HEK293T (cell line): ENCODE data around the gene BRD2.

Experiments
- CTCF ChIA-PET: fragments of 350-600 bp; formaldehyde crosslinking; extraction: SDS; loops from one replicate; lab custom pipeline; 2021; ENCODE audit warnings: antibody characterized with exemption, inconsistent platforms; lab: Yijun Ruan, JAX
- POLR2A ChIA-PET: fragments of 350-600 bp; formaldehyde crosslinking; extraction: SDS; loops from one replicate; lab custom pipeline; 2020; ENCODE audit warnings: antibody characterized with exemption, inconsistent platforms; lab: Yijun Ruan, JAX
- DNase-seq: peaks from one replicate; pipeline ENCODE4 v3.0.0; 2012; ENCODE audit warnings: mixed read lengths; ENCODE audit errors: extremely low spot score
- ARNT ChIP-seq: fragments of 450-650 bp; IDR thresholded peaks from 2 replicates; pipeline ENCODE4 v1.6.1; 2017; ENCODE audit warnings: mild to moderate bottlenecking
- BHLHE40 ChIP-seq: fragments of 450-650 bp; IDR thresholded peaks from 2 replicates; pipeline ENCODE4 v1.6.1; 2016; ENCODE audit warnings: mild to moderate bottlenecking, moderate library complexity, borderline replicate concordance
- CTBP1 ChIP-seq: fragments of 450-650 bp; IDR thresholded peaks from 2 replicates; pipeline ENCODE4 v1.6.1; 2016; ENCODE audit warnings: borderline replicate concordance
- ELF4 ChIP-seq: fragments of 450-650 bp; IDR thresholded peaks from 2 replicates; pipeline ENCODE4 v1.6.1; 2017; ENCODE audit warnings: antibody characterized with exemption
- FOXA1 ChIP-seq: fragments of 450-650 bp; IDR thresholded peaks from 2 replicates; pipeline ENCODE4 v1.6.1; 2016; ENCODE audit warnings: mild to moderate bottlenecking
- FOXK2 ChIP-seq: fragments of 450-650 bp; IDR thresholded peaks from 2 replicates; pipeline ENCODE4 v1.6.1; 2016; ENCODE audit warnings: mild to moderate bottlenecking
- FOXM1 ChIP-seq: fragments of 450-650 bp; IDR thresholded peaks from 2 replicates; pipeline ENCODE4 v1.6.1; 2017; ENCODE audit warnings: mild to moderate bottlenecking, borderline replicate concordance
- HDGF ChIP-seq: fragments of 450-650 bp; IDR thresholded peaks from 2 replicates; pipeline ENCODE4 v1.6.1; 2017; ENCODE audit warnings: antibody characterized with exemption, borderline replicate concordance
- L3MBTL2 ChIP-seq: fragments of 450-650 bp; conservative IDR thresholded peaks from 2 replicates; pipeline ENCODE4 v1.6.1; 2016; ENCODE audit warnings: mild to moderate bottlenecking
- LEF1 ChIP-seq: fragments of 450-650 bp; IDR thresholded peaks from 2 replicates; pipeline ENCODE4 v1.6.1; 2017; ENCODE audit warnings: mild to moderate bottlenecking, borderline replicate concordance
- NFRKB ChIP-seq: fragments of 450-650 bp; IDR thresholded peaks from 2 replicates; pipeline ENCODE4 v1.6.1; 2016; ENCODE audit warnings: mild to moderate bottlenecking, moderate library complexity
- SP1 ChIP-seq: fragments of 450-650 bp; IDR thresholded peaks from 2 replicates; pipeline ENCODE4 v1.6.1; 2017
- SUZ12 ChIP-seq: fragments of 450-650 bp; IDR thresholded peaks from 2 replicates; pipeline ENCODE4 v1.6.1; 2016; ENCODE audit warnings: mild to moderate bottlenecking
- TARDBP ChIP-seq: fragments of 450-650 bp; IDR thresholded peaks from 2 replicates; pipeline ENCODE4 v1.6.1; 2016
- ZNF384 ChIP-seq: fragments of 450-650 bp; IDR thresholded peaks from 2 replicates; pipeline ENCODE4 v1.6.1; 2016
- TF ChIP-seq, protein P1 (sequence below): fragments of 450-650 bp; IDR thresholded peaks from 2 replicates; pipeline ENCODE4 v1.6.1; 2016

The BRD2 gene

GRCh38 chr6:32954267-32954666 lies 14.1 kb upstream of the BRD2 start:
- no peak for DNase-seq
- ChIA-PET CTCF (interaction anchor here (0.6 to 3.9 kb wide), 16 partner anchors 10 to 322 kb away, joined by 3 to 37 read pairs (median 6); partner anchors contain the start of genes B3GALT4, BRD2, HLA-DMB and TAP2), POLR2A (interaction anchor here (0.9 to 11.8 kb wide), 4 partner anchors 13 to 74 kb away, joined by 3 to 208 read pairs (median 13); partner anchors contain the start of genes BRD2 and HLA-DMB)
- TF ChIP-seq FOXK2 (no peak), SP1 (no peak), ARNT (no peak), BHLHE40 (no peak), TARDBP (no peak), FOXM1 (no peak), NFRKB (no peak), FOXA1 (no peak), ELF4 (no peak), LEF1 (no peak), ZNF384 (no peak), L3MBTL2 (no peak), CTBP1 (no peak), HDGF (no peak), SUZ12 (no peak)
- TF ChIP-seq, protein P1, sequence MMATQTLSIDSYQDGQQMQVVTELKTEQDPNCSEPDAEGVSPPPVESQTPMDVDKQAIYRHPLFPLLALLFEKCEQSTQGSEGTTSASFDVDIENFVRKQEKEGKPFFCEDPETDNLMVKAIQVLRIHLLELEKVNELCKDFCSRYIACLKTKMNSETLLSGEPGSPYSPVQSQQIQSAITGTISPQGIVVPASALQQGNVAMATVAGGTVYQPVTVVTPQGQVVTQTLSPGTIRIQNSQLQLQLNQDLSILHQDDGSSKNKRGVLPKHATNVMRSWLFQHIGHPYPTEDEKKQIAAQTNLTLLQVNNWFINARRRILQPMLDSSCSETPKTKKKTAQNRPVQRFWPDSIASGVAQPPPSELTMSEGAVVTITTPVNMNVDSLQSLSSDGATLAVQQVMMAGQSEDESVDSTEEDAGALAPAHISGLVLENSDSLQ, result no peak

DNA sequence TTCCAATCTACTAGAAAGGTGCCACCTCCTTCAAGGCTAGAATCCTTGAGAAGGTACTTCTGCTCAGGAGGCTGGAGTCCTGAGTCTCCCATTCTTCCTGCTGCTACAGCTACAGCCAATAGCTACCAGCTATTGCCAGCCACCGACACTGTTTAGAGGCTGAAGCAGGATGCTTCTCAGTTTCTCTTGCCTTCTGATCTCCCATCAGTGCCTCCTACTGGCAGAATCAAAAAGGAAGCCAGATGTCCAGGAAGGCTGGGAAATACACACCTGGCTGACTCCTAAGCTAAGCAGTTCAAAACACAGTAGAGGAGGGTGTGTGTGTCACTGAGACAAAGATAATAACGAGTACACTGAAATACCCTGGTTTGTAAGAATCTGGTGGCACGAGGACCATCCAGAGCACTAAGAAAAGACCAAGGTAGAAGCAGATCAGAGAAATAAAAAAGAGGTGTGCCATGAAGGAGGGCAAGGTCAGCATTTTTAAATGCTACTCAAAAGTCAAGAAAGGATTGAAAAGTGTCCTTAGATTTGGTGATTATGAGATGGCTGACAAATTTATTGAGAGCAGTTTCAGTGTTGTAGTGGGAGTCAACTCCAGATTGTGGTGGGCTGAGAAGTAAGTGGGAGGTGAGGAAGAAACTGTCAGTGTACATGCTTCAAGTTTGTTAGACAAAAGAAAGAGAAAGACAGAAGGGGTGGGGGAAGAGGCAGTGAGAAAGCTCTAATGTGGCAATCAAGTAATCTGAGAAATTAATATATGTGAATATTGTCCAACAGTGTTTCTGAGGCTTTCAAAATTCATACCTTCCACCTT lies 13.2 kb upstream of the BRD2 start:
- no peak for TF ChIP-seq ZNF384
- TF ChIP-seq NFRKB, result no peak
- no peak for TF ChIP-seq FOXM1
- TF ChIP-seq ARNT, result no peak
- TF ChIP-seq FOXK2, result no peak
- no peak for TF ChIP-seq LEF1
- ChIA-PET CTCF (interaction anchor here (0.6 to 3.9 kb wide), 13 partner anchors 9 to 321 kb away, joined by 3 to 37 read pairs (median 5); partner anchors contain the start of genes B3GALT4, BRD2 and TAP2), POLR2A (interaction anchor here (0.9 to 11.8 kb wide), 5 partner anchors 14 to 75 kb away, joined by 3 to 208 read pairs (median 7); partner anchors contain the start of genes BRD2 and HLA-DMB)
- DNase-seq, result peak; percentile 53

DNA sequence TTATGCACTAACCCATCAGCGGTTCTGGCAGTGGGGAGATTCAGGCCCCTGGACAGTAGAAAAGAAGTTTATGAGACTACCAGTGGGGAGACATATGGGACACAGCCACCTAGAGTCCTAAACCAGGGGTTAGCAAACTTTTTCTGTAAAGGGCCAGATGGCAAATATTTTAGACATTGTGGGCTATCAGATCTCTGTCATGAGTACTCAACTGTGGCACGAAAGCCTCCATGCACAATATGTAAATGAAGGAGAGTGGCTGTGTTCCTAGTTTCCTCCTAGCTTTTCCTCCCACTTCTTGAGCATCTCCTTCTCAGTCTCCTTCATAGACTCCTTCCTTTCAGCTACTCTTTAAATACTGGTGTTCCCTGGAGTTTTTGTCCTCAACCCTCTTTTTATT lies 12.2 kb upstream of the BRD2 start:
- TF ChIP-seq FOXM1 (no peak), TARDBP (no peak), ARNT (no peak), HDGF (no peak), LEF1 (no peak), NFRKB (no peak), ZNF384 (no peak), FOXA1 (no peak), SP1 (no peak), SUZ12 (no peak), ELF4 (no peak), CTBP1 (no peak)
- POLR2A ChIA-PET, result interaction anchor here (1.1 to 11.8 kb wide), 2 partner anchors 14 to 28 kb away, joined by 3 to 208 read pairs; partner anchors contain the start of gene BRD2
- no peak for DNase-seq
- CTCF ChIA-PET, result interaction anchor here (0.7 to 3.9 kb wide), 4 partner anchors 11 to 563 kb away, joined by 7 to 37 read pairs (median 16); partner anchors contain the start of gene BRD2

- TF ChIP-seq ELF4, result no peak
- ChIA-PET CTCF (no interaction called here), POLR2A (interaction anchor here (11.8 kb wide), 1 partner anchor 9 kb away, joined by 208 read pairs; the partner anchor contains the start of gene BRD2)
- no peak for DNase-seq
These were observed 7.8 kb upstream of the BRD2 start for GRCh38 chr6:32960563-32960962.

DNA sequence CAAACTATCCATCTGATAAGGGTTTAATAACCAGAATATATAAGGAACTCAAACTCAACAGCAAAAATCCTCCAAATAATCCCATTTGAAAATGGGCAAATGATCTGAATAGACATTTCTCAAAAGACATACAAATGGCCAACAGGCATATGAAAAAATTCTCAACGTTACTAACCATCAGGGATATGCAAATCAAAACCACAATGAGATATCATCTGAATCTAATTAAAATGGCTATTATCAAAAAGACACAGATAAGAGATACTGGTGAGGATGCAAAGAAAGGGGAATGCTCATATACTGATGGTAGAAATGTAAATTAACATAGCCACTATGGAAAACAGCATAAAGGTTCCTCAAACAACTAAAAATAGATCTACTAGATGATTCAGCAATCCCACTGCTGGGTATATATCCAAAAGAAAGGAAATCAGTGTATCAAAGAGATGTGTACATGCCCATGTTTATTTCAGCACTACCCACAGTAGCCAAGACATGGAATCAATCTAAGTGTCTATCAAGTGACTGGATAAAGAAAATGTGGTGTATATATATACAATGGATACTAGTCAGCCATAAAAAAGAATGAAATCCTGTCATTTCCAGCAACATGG lies 6.1 kb upstream of the BRD2 start:
- CTCF ChIA-PET, result interaction anchor here (0.6 to 0.8 kb wide), 2 partner anchors 124 to 1568 kb away, joined by 3 read pairs; partner anchors contain the start of gene TAP2
- no peak for DNase-seq
- POLR2A ChIA-PET, result interaction anchor here (3.2 kb wide), 1 partner anchor 9 kb away, joined by 18 read pairs; no protein-coding TSS in a partner anchor
- TF ChIP-seq SP1 (no peak), ELF4 (no peak)

GRCh38 chr6:32963866-32964265 lies 4.5 kb upstream of the BRD2 start:
- ChIA-PET POLR2A (interaction anchor here (0.9 to 3.2 kb wide), 3 partner anchors 8 to 20 kb away, joined by 4 to 18 read pairs (median 5); partner anchors contain the start of gene HLA-DMA), CTCF (interaction anchor here (2.3 kb wide), 1 partner anchor 10 kb away, joined by 23 read pairs; the partner anchor contains the start of gene HLA-DMA)
- TF ChIP-seq ELF4, result no peak
- no peak for TF ChIP-seq CTBP1
- no peak for TF ChIP-seq NFRKB
- TF ChIP-seq FOXA1, result no peak
- no peak for TF ChIP-seq HDGF
- no peak for TF ChIP-seq L3MBTL2
- no peak for TF ChIP-seq FOXK2
- TF ChIP-seq, protein P1, result no peak
- TF ChIP-seq SUZ12, result no peak
- TF ChIP-seq ZNF384, result no peak
- no peak for TF ChIP-seq ARNT
- no peak for TF ChIP-seq TARDBP
- no peak for TF ChIP-seq BHLHE40
- no peak for DNase-seq
